D341Med (cell line): ENCODE measurements around the gene YBEY.
A peak's percentile ranks its signal among the peaks of the same experiment; 100 is the strongest.
"Not testable (repeated sequence)": the region's sequence is repeated elsewhere in the genome, so short reads cannot be mapped to it uniquely, and the experiment has no call there.

ENCODE experiments used
- DNase-seq: peaks from one replicate; pipeline ENCODE4 v3.0.0; 2012; ENCODE audit warnings: low spot score

YBEY gene

GRCh38 chr21:46304437-46304836 lies 18.3 kb downstream of the YBEY start:
- DNase-seq: no peak

GRCh38 chr21:46304955-46305354 lies 18.8 kb downstream of the YBEY start:
- DNase-seq: no peak

- DNase-seq: no peak
Observed at GRCh38 chr21:46307625-46308024, 21.5 kb downstream of the YBEY start.

GRCh38 chr21:46308431-46308830 lies 22.3 kb downstream of the YBEY start:
- no peak for DNase-seq

- DNase-seq: not testable (repeated sequence)
Observed at GRCh38 chr21:46310260-46310659, 24.1 kb downstream of the YBEY start.

GRCh38 chr21:46311568-46311967 lies 25.4 kb downstream of the YBEY start:
- no peak for DNase-seq

- no peak for DNase-seq
Observed at GRCh38 chr21:46312949-46313348, 26.8 kb downstream of the YBEY start.

GRCh38 chr21:46314441-46315020 lies 28.4 kb downstream of the YBEY start:
- no peak for DNase-seq

GRCh38 chr21:46316708-46317324 lies 30.7 kb downstream of the YBEY start:
- DNase-seq: no peak

- no peak for DNase-seq
Observed at GRCh38 chr21:46317710-46318463, 31.7 kb downstream of the YBEY start.

GRCh38 chr21:46318464-46318845 lies 32.3 kb downstream of the YBEY start:
- DNase-seq: no peak

GRCh38 chr21:46319186-46319585 lies 33.0 kb downstream of the YBEY start:
- no peak for DNase-seq

GRCh38 chr21:46320331-46320801 lies 34.2 kb downstream of the YBEY start:
- DNase-seq: no peak

GRCh38 chr21:46322351-46323226 lies 36.4 kb downstream of the YBEY start:
- no peak for DNase-seq

- no peak for DNase-seq
Observed at GRCh38 chr21:46323227-46323709, 37.1 kb downstream of the YBEY start.

- peak; percentile 99 for DNase-seq
Observed at GRCh38 chr21:46323710-46324389, 37.7 kb downstream of the YBEY start, which contains the start of the genes C21orf58 and PCNT. C21orf58 (minus strand) TSS chr21:46323870; CDS start chr21:46322738, 1,132 bp downstream. PCNT (plus strand) TSS chr21:46324156; CDS start chr21:46324229, 73 bp downstream.

GRCh38 chr21:46324390-46325072 lies 38.4 kb downstream of the YBEY start:
- peak; percentile 98 for DNase-seq

- peak; percentile 80 for DNase-seq
Observed at GRCh38 chr21:46325073-46325912, 39.2 kb downstream of the YBEY start.

GRCh38 chr21:46326110-46326703 lies 40.1 kb downstream of the YBEY start:
- DNase-seq: no peak
